HG03521 (cell line): ENCODE data around the gene RTN4RL2.

Experiments used
- ATAC-seq: cut with Tn5 transposase; IDR thresholded peaks from one replicate; pipeline ENCODE4 v1.9.1; 2021; ENCODE audit warnings: mild to moderate bottlenecking, moderate library complexity; ENCODE audit not compliant: unreplicated experiment

Gene RTN4RL2

DNA sequence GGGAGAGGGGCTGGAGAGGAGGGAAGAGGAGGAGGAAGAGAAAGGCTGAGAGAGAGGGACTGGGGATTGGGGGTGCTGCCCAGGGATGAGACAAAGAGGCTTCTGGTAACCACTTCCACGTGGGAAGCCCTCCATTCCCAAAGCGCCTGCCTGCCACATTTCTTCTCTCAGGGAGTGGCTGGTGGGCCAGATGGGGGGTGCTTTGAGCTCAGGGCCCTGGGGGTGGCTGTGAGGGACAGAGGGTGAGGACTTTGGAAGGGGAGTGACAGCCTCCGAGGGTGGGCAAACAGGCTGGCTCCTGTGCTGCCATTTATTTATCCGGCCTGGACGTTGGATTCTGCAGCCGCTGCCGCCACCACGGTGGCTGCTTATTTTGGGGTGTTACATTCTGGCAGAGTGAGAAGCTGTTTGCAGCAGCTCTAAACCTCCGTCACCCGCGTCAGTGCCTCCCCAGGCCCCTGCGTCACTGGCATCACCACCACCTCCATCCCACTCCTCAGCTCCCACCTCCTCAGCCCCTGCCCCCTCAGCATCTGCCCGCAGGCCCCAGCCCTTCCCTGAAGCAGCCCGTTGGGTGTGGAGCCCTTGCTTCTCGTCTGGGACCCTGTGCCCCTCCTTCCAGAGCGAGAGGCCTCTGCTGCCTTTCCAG lies 1.6 kb downstream of the RTN4RL2 start:
- no peak for ATAC-seq

DNA sequence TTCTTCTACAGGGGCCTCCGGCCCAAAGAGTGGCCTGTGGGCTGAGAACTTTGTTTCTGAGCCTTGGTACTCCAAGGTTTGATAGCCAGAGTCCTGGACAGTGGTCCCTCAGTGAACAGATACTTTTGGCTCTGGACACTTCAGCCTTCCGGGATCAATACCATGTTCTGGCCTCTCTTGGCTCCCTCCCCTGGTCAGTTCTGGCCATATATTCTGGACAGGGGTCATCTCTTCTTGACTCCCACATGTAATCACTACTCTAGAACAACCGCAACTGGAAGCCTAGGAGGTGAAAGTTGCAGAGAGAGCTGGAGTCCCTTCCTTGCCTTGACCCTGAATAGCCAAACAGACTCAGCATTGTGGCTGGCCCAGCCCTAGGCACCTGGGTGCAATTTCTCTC lies 2.3 kb downstream of the RTN4RL2 start:
- ATAC-seq = no peak

DNA sequence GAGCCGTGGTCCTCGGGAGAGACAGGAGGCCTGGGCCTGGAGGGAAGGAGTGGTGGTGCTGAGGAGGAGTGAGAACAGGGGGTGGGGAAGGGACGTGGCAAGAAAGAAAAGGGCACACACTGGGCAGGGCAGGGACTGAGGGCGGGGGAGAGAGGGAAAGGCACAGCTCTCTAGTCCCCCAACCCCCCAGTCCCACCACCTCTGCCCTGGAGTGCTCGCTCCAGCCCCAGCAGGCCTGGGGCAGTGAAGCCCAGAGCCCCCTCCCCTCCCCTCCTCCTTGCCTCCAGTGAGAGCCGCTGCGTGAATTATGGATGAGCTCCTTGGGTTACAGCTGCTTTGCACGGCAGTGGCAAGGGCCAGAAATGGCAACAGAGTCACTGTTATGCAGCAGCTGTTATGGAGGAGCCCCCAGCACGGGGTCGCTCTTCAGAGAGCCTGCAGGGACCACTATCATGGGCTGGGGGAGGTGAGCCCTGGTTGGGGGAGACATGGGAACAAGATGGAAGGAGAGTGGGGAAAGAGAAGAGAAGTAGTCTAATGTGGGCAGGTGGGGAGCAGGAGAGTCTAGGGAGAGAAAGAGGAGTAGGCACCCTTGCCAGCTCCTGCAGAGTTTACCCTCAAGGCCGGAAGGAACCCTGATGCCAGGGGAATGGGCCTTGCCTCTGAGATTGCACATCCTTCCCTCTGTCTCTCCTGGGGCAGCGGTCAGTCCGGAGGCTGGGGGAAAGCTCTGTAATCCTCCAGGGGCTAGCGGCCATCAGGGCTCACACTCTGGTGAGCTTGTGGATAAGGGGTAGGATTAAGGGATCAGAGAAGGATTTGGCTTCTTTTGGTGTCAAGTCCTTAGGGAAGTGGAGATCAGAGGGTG lies 3.6 kb downstream of the RTN4RL2 start:
- ATAC-seq = no peak

DNA sequence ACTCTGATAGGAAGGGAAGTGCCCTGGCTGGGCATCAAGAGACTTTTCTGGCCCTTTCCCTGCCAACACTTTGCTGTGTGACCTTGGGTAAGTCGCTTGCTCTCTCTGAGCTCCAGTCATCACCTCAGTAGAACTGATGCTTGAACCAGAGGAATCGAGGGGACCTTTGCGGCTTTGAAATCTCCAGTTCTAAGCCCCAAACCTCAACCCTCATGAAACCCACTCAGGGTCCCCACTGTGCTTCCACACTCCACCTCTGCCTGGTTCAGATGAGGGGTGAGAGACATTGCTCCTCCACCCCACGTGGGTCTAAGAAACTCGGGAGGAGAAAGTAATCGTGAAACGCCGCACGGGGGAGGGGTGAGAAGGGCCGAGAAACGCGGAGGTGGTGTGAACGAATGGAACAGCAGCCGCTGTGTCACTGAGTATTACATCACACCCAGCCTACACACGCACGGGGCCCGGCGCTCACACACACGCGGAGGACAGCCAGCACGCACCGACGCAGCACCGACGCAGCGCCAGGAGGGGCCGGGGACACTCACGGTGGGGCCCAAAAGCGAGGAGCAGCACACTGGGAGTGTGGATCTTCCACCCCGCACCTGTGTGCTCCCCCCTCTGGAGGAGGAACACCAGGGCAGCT lies 4.3 kb downstream of the RTN4RL2 start:
- no peak for ATAC-seq

DNA sequence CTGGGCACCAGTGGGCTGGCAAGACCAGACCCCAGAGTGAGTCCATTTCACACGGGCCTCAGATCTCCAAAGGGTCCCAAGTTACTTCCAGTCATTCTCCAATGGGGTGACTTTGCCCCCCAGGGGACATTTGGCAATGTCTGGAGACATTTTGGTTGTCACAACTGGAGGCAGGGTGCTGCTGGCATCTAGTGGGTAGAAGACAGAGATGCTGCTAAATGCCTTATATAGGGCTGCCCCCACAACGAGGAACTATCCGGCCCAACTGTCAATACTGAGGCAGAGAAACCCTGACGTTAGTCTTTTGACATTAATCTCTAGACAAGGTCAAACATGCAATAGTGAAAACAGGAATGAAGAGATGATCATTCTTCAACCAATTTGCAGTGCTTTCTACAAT lies 6.4 kb downstream of the RTN4RL2 start:
- ATAC-seq = no peak

DNA sequence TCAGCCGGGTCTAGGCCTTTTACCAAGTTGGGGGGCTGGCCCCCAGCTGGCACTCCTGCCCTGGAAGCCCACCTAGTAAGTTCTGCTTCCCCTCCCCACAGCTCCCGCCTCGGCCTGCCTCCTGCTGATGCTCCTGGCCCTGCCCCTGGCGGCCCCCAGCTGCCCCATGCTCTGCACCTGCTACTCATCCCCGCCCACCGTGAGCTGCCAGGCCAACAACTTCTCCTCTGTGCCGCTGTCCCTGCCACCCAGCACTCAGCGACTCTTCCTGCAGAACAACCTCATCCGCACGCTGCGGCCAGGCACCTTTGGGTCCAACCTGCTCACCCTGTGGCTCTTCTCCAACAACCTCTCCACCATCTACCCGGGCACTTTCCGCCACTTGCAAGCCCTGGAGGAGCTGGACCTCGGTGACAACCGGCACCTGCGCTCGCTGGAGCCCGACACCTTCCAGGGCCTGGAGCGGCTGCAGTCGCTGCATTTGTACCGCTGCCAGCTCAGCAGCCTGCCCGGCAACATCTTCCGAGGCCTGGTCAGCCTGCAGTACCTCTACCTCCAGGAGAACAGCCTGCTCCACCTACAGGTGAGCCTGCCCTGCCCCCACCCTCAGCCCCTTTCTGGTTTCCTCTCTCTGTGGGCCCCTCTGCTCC lies 7.3 kb downstream of the RTN4RL2 start:
- no peak for ATAC-seq

DNA sequence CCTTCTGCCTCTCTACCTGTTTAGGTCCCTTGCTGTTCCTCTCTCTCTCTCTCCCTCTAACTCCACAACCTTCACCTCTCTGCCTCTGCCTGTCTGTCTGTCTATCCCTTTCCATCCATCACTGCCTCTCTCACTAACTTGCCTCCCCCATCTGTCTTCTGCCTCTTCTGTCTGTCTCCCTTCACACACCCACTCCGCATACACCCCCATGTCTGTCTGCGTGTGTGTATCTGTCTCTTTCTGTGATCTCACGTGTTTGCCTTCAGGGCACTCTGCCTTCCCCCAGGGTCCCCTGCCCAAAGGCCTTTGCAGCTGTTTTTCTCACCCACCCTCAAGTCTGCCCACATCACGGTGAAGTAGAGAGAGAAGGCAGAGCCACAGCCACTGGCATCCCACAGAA lies 7.9 kb downstream of the RTN4RL2 start:
- no peak for ATAC-seq

DNA sequence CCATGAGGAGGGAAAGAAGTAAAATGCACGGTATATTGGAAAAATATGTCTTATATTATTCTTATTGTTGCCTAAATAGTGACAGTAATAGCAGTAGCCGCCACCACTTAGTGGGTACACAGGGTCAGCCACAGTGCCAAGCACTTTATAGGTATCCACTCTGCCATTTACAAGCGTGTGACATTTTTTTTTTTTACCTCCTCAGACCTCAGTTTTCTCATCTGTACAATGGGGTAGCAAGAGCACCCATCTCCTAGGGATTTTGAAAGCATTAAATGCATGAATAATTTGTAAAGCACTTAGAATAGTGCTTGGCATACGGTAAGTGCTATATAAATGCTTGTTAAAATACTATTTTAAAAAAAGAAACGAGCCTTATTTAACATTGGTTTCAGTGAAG lies 8.9 kb downstream of the RTN4RL2 start:
- ATAC-seq = no peak

DNA sequence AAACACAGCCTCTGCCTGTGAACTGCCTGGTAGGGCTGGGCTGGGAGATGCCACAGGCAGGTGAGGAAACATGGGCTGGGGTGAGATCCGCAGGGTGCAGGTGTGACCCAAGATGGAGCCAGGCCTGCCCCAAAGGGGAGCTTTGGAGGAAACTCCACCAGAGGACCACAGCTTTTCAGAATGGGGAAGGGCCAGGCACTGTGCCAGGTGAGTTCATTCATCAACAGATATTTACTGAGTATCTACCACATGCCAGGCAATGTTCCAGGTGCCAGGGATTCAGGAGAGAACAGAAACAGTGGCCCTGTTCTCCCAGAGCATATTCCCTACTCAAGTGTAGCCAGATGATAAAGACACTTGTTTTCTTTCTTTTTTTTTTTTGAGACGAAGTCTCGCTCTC lies 11.2 kb downstream of the RTN4RL2 start:
- no peak for ATAC-seq

DNA sequence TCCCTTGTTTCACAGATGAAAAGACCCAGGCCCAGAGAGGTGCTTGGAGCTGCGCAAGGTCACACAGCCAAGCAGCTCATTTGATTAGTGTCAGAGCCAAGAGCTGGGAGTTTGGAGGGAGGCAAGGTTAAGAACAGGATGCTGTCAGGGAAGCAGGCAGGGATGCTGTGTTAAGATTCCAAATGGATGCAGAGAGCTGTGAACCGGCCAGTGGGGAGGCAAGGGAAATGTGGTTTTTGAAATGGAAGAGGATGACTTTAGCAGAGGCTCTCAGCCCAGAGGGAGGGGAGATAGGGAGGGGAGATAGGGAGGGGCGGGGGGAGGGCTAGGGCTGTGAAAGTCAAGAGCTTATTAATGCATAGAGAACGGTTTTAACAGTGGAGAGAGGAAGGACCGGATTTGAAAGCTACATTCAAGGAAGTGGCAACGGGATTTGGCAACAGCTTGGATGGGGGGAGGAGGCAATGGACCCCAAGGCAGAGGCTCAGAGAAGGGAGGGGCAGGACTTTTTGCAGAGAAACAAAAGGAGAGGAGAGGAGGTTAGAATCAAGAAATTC lies 13.0 kb downstream of the RTN4RL2 start:
- no peak for ATAC-seq

DNA sequence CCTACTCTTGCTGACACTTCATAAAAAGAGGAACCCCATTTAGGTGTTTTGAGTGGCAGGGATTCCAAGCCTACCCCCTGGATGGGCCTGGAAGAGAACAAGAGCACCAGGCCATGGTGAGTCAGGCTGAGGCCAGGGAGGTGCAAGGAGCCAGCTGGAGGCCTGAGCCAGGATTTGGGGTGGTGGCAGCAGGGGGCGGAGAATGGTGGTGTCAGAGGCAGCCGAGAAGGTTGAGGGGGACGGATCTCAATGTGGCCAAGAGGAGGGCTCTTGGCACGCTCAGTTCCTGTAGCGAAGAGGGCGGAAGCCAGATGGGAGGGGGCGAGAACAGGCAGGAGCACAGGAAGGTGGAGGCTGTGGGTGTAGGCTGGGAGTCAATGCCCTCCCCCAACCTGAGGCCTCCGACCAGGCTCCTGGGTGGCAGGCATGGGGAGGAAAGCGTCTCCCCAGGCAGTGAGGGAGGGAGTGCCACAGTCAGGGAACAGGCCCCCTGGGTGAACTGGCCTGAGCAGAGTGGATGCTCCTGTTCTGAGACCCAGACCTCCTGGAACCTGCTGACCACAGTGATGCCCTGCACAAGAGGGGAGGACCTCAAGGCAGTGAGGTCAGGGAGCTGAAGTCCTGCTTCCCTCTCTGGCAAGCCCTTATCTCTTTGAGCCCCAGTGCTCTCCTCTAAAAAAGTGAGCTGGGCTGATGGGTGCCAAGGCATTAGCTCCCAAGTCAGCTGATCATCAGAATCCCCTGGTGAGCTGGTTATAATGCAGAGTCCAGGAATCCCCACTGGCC lies 13.9 kb downstream of the RTN4RL2 start:
- ATAC-seq = no peak

DNA sequence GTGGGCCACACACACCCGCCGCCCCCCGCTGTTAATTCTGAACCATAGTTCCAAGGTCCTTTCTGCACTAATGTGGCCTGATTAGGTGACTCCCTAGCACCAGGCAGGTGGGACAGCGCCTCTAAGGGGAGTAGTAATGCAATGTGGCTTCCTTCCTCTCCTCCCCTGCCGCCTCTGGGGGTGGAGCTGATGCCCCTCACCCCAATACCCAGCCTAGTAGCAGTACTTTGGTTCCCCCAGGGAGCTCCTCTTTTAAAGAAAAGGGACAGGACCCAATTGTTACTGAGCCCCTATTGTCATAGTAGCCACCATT lies 14.4 kb downstream of the RTN4RL2 start:
- ATAC-seq = no peak

DNA sequence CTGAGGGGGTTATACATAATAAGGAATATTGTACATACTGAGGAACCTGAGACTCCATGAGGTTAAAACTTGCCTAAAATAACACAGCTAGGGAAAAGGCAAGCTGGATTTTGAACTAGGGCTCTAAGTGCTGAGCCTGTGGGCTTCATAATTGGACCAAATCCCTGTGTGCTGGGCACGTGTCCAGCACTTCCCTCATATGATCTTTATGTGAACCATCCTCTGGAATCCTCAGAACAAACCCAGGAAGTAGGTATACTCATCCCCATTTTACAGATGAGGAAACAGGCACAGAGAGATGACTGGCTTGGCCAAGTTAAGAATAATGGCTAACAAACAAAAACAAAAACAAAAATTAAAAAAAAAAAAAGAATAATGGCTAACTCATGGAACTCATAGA lies 14.9 kb downstream of the RTN4RL2 start:
- no peak for ATAC-seq

DNA sequence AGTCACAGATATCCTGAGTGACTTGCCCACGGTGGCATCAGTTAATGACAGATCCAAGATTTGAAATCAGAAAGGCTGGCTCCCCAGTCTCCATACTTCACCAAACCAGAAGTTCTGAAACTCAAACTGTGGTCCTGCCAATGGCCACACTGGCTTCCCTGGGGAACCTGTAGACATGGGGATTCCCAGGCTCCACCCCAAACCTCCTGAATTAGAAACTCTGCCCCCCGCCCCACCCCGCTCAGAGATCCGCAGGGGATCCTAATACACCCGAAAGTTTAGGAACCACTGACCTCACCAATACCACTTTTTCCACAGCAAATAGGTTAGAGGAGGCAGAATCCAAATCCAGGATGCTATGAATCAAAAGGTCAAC lies 15.3 kb downstream of the RTN4RL2 start:
- ATAC-seq = no peak

DNA sequence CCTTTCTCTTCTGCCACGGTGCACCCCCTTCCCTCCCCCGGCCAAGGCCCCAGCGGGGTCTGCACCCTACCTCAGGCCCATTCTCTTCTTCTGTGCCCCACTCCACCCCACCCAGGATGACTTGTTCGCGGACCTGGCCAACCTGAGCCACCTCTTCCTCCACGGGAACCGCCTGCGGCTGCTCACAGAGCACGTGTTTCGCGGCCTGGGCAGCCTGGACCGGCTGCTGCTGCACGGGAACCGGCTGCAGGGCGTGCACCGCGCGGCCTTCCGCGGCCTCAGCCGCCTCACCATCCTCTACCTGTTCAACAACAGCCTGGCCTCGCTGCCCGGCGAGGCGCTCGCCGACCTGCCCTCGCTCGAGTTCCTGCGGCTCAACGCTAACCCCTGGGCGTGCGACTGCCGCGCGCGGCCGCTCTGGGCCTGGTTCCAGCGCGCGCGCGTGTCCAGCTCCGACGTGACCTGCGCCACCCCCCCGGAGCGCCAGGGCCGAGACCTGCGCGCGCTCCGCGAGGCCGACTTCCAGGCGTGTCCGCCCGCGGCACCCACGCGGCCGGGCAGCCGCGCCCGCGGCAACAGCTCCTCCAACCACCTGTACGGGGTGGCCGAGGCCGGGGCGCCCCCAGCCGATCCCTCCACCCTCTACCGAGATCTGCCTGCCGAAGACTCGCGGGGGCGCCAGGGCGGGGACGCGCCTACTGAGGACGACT lies 15.9 kb downstream of the RTN4RL2 start:
- ATAC-seq = peak; percentile 21

DNA sequence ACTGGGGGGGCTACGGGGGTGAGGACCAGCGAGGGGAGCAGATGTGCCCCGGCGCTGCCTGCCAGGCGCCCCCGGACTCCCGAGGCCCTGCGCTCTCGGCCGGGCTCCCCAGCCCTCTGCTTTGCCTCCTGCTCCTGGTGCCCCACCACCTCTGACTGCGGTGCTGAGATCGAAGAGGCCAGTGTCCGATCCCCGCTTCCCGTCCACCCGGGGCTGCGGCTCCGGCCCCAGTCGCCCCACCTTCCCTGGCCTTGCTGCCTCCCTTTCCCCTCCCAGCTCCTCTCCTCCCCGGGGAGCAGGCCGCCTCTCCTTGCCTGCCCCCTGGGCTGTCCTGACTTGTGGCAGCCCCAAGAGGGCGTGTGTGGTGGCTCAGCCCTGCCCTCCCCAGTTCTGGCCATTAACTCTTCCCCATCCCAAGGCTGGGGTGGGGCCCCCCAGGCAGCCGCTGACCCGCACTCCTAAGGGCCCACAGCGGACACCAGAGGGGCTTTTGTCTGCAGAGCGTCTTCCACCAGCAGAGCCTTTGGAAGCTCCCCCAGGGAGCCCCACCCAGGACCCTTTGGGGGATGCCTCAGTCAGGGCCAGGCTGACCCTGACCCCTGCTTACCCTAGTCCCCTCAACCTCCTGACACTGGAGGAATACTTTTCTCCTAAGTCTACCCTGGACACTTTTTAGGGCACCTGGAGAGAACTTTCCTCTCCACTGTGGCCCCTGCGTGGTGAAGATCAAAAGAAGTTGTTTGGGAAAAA lies 16.6 kb downstream of the RTN4RL2 start:
- ATAC-seq = peak; percentile 38

DNA sequence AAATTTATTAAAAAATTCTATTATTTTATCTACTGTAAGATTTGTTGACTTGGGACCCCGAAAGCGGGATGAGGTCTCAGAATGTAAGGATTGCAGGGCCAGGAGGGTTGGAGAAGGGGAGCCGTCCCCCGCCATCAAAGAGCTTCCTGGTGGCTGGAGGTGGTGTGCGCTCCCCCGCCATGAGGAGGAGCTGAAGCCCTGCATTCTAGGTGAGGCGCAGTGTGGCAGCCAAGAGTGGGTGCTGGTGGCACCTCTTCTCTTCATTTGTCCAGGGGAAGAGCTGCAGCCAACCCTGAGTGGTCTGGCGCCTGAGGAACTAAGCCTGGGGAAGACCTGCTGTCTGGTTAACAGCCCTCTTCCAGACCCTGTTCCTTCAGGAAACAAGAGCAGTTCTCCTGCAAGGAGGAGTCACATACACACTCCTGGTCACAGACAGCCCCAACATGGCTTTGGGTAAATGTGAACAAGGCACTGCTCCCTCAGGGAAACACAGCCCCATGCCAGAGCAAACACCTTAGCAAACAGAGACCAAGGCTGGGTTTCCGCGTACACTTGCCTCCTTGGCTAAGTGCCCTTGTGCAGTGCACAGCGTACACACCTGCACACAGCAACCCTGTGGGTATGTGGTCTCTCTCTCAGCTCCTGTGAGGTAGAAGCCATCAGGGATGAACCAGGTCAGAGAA lies 17.3 kb downstream of the RTN4RL2 start:
- no peak for ATAC-seq

DNA sequence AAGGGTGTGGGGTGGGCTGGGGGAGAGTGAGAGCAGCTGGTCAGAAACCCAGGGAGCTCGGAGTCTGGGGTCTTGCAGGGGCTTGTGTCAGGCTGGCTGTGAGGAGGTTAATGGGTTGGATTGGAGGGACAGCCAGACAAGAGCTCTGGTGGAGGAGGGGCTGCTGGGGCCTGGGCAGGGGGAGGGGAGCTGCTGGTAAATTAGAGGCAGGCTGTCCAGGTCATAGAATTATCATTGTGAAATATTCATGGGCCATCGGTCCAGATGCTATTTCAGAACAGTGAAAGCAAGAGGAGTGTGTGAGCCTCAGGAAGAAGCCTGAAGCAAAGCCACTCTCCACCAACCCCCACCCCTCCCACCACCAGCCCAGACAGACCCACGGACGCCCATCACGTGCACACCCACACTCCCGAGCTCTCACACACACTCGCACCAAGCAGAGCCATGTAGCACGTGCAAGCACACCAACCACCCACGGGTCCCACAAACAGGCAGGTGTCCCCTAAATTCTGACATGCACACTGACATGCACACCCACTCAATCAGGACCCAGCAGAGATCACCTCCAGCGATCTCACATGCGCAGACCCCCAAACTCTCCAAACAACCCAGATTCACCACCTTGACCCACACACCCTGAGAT lies 18.8 kb downstream of the RTN4RL2 start:
- ATAC-seq = no peak
